ENCODE data around the gene IL36RN.

Gene IL36RN

GRCh38 chr2:113102133-113102532 lies 43.1 kb downstream of the IL36RN start:
- ATAC-seq: no peak
- DNase-seq: no peak

GRCh38 chr2:113103277-113103676 lies 44.3 kb downstream of the IL36RN start:
- no peak for ATAC-seq
- DNase-seq: no peak

GRCh38 chr2:113104054-113104611 lies 45.1 kb downstream of the IL36RN start:
- peak; percentile 55 for DNase-seq
- peak; percentile 87 for ATAC-seq

GRCh38 chr2:113105047-113105785 lies 46.2 kb downstream of the IL36RN start:
- DNase-seq: peak; percentile 68
- peak; percentile 67 for ATAC-seq

- ATAC-seq: no peak
- DNase-seq: no peak
Measured at GRCh38 chr2:113111121-113111520, 52.1 kb downstream of the IL36RN start.

- no peak for ATAC-seq
- DNase-seq: no peak
Measured at GRCh38 chr2:113111823-113112287, 52.9 kb downstream of the IL36RN start.

- ATAC-seq (no peak), DNase-seq (no peak)
Measured at GRCh38 chr2:113112441-113112840, 53.4 kb downstream of the IL36RN start.

- DNase-seq (no peak), ATAC-seq (no peak)
Measured at GRCh38 chr2:113112871-113113270, 53.9 kb downstream of the IL36RN start.

GRCh38 chr2:113113807-113114206 lies 54.8 kb downstream of the IL36RN start:
- DNase-seq (no peak), ATAC-seq (no peak)
